GM12872 (cell line): ENCODE results near the gene MRAP2.

Source experiments
- TF ChIP-seq, protein P1 (sequence below): IDR thresholded peaks from 3 replicates; pipeline ENCODE4 v1.5.1; 2011; ENCODE audit warnings: low read depth, mild to moderate bottlenecking, low read length, moderate library complexity; ENCODE audit not compliant: insufficient read depth

Gene MRAP2

DNA sequence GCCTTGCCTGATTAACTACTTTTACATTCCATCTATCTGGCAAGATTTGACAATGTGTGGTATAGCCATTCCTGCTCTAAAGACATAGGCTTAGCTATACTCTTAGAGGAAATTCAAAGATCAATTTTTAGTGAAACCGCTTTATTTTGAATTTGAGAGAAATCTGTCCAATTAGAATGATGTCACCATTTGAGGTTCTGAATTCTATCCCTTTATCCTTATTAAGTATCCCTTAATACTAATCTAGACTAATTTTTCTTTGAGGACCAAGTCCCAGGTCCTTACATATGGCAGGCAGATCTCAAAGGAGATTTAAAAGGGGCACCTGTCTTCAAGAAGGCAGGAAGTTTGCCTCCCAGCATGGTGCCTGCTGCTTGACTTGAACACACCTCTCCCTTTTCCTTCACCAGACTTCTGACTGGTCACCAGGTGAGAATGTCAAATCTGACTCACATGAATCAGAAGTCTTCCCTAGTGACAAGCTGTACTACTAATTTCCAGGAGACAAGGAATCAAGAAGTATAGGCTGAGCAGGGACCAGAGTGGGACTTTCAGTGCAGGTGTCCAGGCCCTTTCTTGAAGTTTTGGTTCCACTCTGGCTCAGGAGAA is 15.0 kb upstream of the MRAP2 start:
- TF ChIP-seq, protein P1, sequence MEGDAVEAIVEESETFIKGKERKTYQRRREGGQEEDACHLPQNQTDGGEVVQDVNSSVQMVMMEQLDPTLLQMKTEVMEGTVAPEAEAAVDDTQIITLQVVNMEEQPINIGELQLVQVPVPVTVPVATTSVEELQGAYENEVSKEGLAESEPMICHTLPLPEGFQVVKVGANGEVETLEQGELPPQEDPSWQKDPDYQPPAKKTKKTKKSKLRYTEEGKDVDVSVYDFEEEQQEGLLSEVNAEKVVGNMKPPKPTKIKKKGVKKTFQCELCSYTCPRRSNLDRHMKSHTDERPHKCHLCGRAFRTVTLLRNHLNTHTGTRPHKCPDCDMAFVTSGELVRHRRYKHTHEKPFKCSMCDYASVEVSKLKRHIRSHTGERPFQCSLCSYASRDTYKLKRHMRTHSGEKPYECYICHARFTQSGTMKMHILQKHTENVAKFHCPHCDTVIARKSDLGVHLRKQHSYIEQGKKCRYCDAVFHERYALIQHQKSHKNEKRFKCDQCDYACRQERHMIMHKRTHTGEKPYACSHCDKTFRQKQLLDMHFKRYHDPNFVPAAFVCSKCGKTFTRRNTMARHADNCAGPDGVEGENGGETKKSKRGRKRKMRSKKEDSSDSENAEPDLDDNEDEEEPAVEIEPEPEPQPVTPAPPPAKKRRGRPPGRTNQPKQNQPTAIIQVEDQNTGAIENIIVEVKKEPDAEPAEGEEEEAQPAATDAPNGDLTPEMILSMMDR = no peak

GRCh38 chr6:84019141-84019841 is 14.3 kb upstream of the MRAP2 start:
- TF ChIP-seq, protein P1 = no peak

DNA sequence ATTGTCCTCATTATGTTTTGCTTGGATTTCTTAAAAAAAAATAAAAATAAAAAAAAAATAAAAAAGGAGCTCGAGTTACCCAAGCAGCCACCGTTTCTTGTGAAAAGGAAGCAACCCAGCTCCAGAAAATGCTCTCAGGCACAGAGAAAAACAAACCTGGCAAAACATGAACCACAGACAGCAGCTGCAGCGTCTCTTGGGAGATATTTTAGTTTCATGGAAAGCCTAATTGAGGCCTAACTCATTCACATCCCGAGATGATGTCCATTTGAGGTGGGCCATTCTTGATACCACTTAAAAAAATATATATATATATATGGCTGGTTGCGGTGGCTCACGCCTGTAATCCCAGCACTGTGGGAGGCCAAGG is 13.7 kb upstream of the MRAP2 start:
- TF ChIP-seq, protein P1 = no peak

- TF ChIP-seq, protein P1 = no peak
Measured at GRCh38 chr6:84021625-84022024, 11.9 kb upstream of the MRAP2 start.

DNA sequence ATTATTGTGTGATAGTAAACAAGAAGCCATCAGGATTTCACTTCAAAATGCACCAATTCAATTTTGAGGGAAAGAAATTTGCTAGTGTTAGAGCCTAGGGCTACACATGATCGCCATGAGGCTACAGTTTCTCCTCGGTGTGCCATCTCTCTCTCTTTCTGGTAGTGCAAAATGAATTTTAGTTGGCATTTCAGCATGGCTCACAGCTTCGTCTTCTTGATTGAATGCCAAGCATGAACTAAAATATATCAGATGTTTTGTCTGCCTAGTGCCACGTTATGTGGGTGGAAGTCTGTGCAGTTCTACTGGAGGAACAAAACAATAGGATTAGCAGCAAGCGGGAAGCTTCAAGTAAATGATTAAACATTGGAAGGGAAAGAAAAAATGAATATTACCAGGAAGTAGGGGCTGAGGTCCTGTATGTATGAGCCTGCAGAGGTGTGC is 6.8 kb upstream of the MRAP2 start:
- TF ChIP-seq, protein P1 = no peak

- TF ChIP-seq, protein P1 = no peak
Measured at GRCh38 chr6:84027340-84028181, 6.0 kb upstream of the MRAP2 start.

DNA sequence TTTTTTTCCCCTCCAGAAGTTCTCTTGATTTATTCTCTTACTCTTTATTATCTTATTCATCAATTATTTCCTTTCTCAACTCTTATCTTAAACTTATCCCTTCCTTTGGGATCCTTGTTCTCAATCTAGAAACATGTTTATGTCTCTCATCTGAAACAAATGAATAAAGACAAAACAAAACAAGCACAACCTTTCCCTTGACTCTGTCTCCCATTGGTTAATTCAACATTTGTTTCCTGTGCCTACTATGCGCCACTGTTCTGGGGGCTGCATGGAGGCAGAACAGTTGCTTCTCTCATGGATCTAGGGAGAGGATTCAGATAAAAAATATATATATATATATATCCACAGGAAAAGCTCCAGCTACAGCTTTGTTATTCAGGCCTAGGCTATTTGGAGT is 5.2 kb upstream of the MRAP2 start:
- TF ChIP-seq, protein P1 = no peak
